ENCODE measurements around the gene ZNF219. TPM values are rescaled to one million over a fixed set of nuclear protein-coding genes. Genes with fewer than 3 reads are reported as not detected.
A peak's percentile ranks its signal among the peaks of the same experiment; 100 is the strongest.

ZNF219 gene
- total RNA-seq, 1 donor from 2014 or later, result 23.9 TPM

GRCh38 chr14:21112255-21112654 lies 13.8 kb upstream of the ZNF219 start:
- Mint-ChIP-seq H3K27me3 (ENCODE audit: low read depth) (no peaks in the 10 kb centered on the region), H3K36me3 (ENCODE audit: low read depth) (no peaks in the 10 kb centered on the region), H3K4me1 (ENCODE audit: low read depth) (peaks cover 10% of the 10 kb centered on the region), H3K27ac (ENCODE audit: unreplicated experiment) (no peak overlapping the region), H3K9me3 (ENCODE audit: low read depth) (no peaks in the 10 kb centered on the region), H3K4me3 (ENCODE audit: unreplicated experiment) (no peak overlapping the region)
- TF ChIP-seq, protein P1, sequence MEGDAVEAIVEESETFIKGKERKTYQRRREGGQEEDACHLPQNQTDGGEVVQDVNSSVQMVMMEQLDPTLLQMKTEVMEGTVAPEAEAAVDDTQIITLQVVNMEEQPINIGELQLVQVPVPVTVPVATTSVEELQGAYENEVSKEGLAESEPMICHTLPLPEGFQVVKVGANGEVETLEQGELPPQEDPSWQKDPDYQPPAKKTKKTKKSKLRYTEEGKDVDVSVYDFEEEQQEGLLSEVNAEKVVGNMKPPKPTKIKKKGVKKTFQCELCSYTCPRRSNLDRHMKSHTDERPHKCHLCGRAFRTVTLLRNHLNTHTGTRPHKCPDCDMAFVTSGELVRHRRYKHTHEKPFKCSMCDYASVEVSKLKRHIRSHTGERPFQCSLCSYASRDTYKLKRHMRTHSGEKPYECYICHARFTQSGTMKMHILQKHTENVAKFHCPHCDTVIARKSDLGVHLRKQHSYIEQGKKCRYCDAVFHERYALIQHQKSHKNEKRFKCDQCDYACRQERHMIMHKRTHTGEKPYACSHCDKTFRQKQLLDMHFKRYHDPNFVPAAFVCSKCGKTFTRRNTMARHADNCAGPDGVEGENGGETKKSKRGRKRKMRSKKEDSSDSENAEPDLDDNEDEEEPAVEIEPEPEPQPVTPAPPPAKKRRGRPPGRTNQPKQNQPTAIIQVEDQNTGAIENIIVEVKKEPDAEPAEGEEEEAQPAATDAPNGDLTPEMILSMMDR (IDR thresholded peaks at IDR 0.05), result no peak
- DNase-seq (ENCODE audit: low spot score), result no peak

GRCh38 chr14:21109377-21110138 lies 11.1 kb upstream of the ZNF219 start:
- no peak for DNase-seq (ENCODE audit: low spot score)
- TF ChIP-seq, protein P1 (IDR thresholded peaks at IDR 0.05), result no peak
- Mint-ChIP-seq H3K4me1 (ENCODE audit: low read depth) (peaks cover 28% of the 10 kb centered on the region), H3K27ac (ENCODE audit: unreplicated experiment) (no peak overlapping the region), H3K9me3 (ENCODE audit: low read depth) (no peaks in the 10 kb centered on the region), H3K27me3 (ENCODE audit: low read depth) (no peaks in the 10 kb centered on the region), H3K36me3 (ENCODE audit: low read depth) (no peaks in the 10 kb centered on the region), H3K4me3 (ENCODE audit: unreplicated experiment) (no peak overlapping the region)

DNA sequence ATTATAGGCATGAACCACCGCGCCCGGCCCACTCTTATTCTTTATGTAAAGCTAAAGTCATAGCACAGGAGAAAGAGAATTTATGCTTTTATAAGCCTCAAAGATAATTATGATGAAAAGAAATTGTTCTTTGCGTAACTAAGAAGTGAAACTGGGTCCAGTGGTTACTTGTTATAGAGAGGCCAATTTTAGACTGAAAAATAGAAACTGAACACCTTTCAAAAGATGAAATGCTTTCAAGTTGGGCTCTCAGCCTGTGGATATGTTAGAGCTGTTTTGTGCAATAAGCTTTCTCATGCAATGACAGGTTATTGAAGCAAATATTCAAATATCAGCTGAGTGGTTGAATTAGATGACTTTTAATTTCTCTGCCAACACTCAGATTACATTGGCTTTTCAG lies 10.3 kb upstream of the ZNF219 start:
- no peak for DNase-seq (ENCODE audit: low spot score)
- no peak overlapping the region for H3K4me3 Mint-ChIP-seq (ENCODE audit: unreplicated experiment)
- TF ChIP-seq, protein P1 (IDR thresholded peaks at IDR 0.05), result no peak
- H3K9me3 Mint-ChIP-seq (ENCODE audit: low read depth), result no peaks in the 10 kb centered on the region
- no peak overlapping the region for H3K27ac Mint-ChIP-seq (ENCODE audit: unreplicated experiment)
- H3K36me3 Mint-ChIP-seq (ENCODE audit: low read depth), result no peaks in the 10 kb centered on the region
- H3K4me1 Mint-ChIP-seq (ENCODE audit: low read depth), result peaks cover 30% of the 10 kb centered on the region
- no peaks in the 10 kb centered on the region for H3K27me3 Mint-ChIP-seq (ENCODE audit: low read depth)

- Mint-ChIP-seq H3K9me3 (ENCODE audit: low read depth) (no peaks in the 10 kb centered on the region), H3K4me3 (ENCODE audit: unreplicated experiment) (no peak overlapping the region)
- TF ChIP-seq, protein P1 (IDR thresholded peaks at IDR 0.05), result no peak
Measured at GRCh38 chr14:21107283-21107800, 8.9 kb upstream of the ZNF219 start.

GRCh38 chr14:21106498-21107282 lies 8.2 kb upstream of the ZNF219 start:
- no peaks in the 10 kb centered on the region for H3K9me3 Mint-ChIP-seq (ENCODE audit: low read depth)
- peak overlapping the region; percentile 83 for H3K27ac Mint-ChIP-seq (ENCODE audit: unreplicated experiment)
- H3K27me3 Mint-ChIP-seq (ENCODE audit: low read depth), result no peaks in the 10 kb centered on the region
- H3K4me3 Mint-ChIP-seq (ENCODE audit: unreplicated experiment), result no peak overlapping the region
- H3K36me3 Mint-ChIP-seq (ENCODE audit: low read depth), result no peaks in the 10 kb centered on the region
- H3K4me1 Mint-ChIP-seq (ENCODE audit: low read depth), result peaks cover 48% of the 10 kb centered on the region
- TF ChIP-seq, protein P1 (IDR thresholded peaks at IDR 0.05), result peak; percentile 94
- no peak for DNase-seq (ENCODE audit: low spot score)

More at GRCh38 chr14:21107283-21107800, 8.9 kb upstream of the ZNF219 start:
- Mint-ChIP-seq H3K4me1 (ENCODE audit: low read depth) (peaks cover 42% of the 10 kb centered on the region), H3K27me3 (ENCODE audit: low read depth) (no peaks in the 10 kb centered on the region), H3K36me3 (ENCODE audit: low read depth) (no peaks in the 10 kb centered on the region), H3K27ac (ENCODE audit: unreplicated experiment) (peak overlapping the region; percentile 83)
- no peak for DNase-seq (ENCODE audit: low spot score)
